Retinal pigment epithelial cell (primary cell): ENCODE measurements around the gene LIPH.

Source experiments
- DNase-seq: peaks from one replicate; pipeline ENCODE4 v3.0.0-alpha.2; 2010; ENCODE audit warnings: low read depth
- H3K4me3 ChIP-seq: 2 replicates; pipeline ENCODE4 v1.5.1; 2011; ENCODE audit warnings: mild to moderate bottlenecking, low read length, control low read depth, moderate library complexity
- CTCF ChIP-seq: conservative IDR thresholded peaks from 2 replicates; pipeline ENCODE4 v1.5.1; 2011; ENCODE audit warnings: low read depth, low read length, control low read depth, inconsistent platforms

Gene LIPH

GRCh38 chr3:185530856-185531255 is 21.5 kb downstream of the LIPH start:
- TF ChIP-seq CTCF: no peak
- no peak for DNase-seq
- no peak overlapping the region for H3K4me3 ChIP-seq

DNA sequence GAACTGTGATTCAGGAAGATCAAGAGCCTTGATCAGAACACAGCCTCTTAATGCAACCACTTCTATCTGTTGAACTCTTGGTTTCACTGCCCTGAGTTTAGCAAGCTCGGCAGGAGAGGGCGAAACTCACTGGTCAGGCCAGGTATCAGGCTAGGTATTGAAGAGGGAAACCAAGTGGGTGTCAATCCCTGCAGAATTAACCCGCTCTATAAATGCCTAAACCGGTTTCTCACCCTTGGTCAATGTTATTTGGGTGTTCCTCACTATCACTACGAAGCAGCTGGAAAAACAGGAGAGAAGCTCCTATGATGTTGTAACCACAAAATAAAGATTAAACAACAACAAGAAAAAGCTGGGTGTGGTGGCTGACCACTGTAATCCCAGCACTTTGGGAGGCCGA is 23.9 kb downstream of the LIPH start:
- TF ChIP-seq CTCF: no peak
- no peak for DNase-seq
- H3K4me3 ChIP-seq: no peak overlapping the region

DNA sequence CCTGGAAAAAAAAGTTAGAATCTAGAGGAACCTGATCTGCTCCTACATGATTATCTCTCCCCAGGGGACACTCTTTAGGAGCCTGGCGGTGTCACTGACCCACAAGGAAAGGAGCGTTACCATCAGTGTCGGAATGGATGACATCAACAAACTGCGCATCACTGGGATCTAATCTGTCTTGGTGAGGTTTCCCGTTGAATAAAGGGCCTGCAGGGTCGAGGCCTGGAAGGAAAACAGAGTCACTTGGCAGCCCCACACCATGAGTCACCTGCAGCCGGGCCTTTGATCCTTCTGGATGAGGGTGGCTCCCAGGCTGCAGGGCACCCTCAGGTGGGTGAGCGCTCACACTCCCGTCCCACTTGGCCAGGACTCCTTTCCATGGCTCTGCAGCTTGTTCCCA is 25.0 kb downstream of the LIPH start:
- no peak overlapping the region for H3K4me3 ChIP-seq
- no peak for TF ChIP-seq CTCF
- no peak for DNase-seq

DNA sequence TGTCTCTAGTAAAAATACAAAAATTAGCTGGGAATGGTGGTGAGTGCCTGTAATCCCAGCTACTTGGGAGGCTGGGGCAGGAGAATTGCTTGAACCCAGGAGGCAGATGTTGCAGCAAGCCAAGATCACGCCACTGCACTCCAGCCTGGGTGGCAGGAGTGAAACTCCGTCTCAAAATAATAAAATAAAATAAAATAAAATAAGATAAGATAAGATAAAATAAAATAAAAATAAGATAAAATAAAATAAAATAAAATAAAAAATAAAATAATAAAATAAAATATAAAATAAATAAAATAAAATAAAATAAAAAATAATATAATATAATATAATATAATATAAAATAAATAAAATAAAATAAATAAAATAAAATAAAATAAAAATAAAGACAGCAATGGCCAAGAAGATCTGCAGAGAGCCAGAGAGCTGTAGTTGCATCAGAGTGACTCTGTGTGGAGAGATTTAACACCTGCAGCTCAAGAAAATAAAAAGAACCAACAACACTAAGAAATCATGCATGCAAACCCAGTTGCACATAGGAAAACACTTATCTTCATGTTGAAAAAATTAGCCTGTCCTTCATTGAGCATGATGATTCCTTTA is 25.9 kb downstream of the LIPH start:
- no peak overlapping the region for H3K4me3 ChIP-seq
- no peak for DNase-seq
- no peak for TF ChIP-seq CTCF

GRCh38 chr3:185521349-185522138 is 30.8 kb downstream of the LIPH start:
- no peak for DNase-seq
- TF ChIP-seq CTCF: no peak
- no peak overlapping the region for H3K4me3 ChIP-seq

GRCh38 chr3:185519021-185519420 is 33.4 kb downstream of the LIPH start:
- TF ChIP-seq CTCF: no peak
- no peak for DNase-seq
- H3K4me3 ChIP-seq: no peak overlapping the region
